HepG2 (cell line): ENCODE data around the gene ZFAND2B. TPM values are rescaled to one million over a fixed set of nuclear protein-coding genes. Genes with fewer than 3 reads are reported as not detected.

Source experiments
- ESRRA ChIP-seq: sonication (generic); formaldehyde crosslinking; IDR thresholded peaks from 2 replicates; pipeline ENCODE4 v1.5.1; 2020; ENCODE audit warnings: mild to moderate bottlenecking, low read depth, missing genetic modification reagents
- MATR3 ChIP-seq: sonication (generic); formaldehyde crosslinking; IDR thresholded peaks from 2 replicates; pipeline ENCODE4 v1.4.0; 2020; ENCODE audit warnings: missing genetic modification reagents
- MEF2D ChIP-seq: sonication (generic); formaldehyde crosslinking; IDR thresholded peaks from 2 replicates; pipeline ENCODE4 v1.5.1; 2020; ENCODE audit warnings: mild to moderate bottlenecking, missing genetic modification reagents
- MIER3 ChIP-seq: IDR thresholded peaks from 2 replicates; pipeline ENCODE4 v1.6.1; 2016; ENCODE audit warnings: missing compliant biosample characterization, borderline replicate concordance
- RARG ChIP-seq: sonication (generic); formaldehyde crosslinking; IDR thresholded peaks from 2 replicates; pipeline ENCODE4 v1.4.0; 2020; ENCODE audit warnings: low read depth, mild to moderate bottlenecking, missing genetic modification reagents
- SMAD3 ChIP-seq: sonication (generic); formaldehyde crosslinking; IDR thresholded peaks from 2 replicates; pipeline ENCODE4 v1.4.0; 2020; ENCODE audit warnings: missing genetic modification reagents
- TCF12 ChIP-seq, 2 experiments: fragments of 450-650 bp in 1 of 2; sonication (generic) in 1 of 2; formaldehyde crosslinking in 1 of 2; IDR thresholded peaks; 2 replicates each; pipeline versions ENCODE4 v1.6.1 to v1.8.0; 2017 to 2022; ENCODE audit warnings: antibody characterized with exemption in 1 of 2, mild to moderate bottlenecking in 1 of 2, missing genetic modification reagents in 1 of 2, moderate library complexity in 1 of 2
- YEATS4 ChIP-seq: sonication (generic); formaldehyde crosslinking; IDR thresholded peaks from 2 replicates; pipeline ENCODE4 v1.4.0; 2020; ENCODE audit warnings: missing genetic modification reagents, borderline replicate concordance
- ZNF234 ChIP-seq: sonication (generic); formaldehyde crosslinking; conservative IDR thresholded peaks from 2 replicates; pipeline ENCODE4 v1.5.1; 2020; ENCODE audit warnings: mild to moderate bottlenecking, missing genetic modification reagents
- ZNF510 ChIP-seq: sonication (generic); formaldehyde crosslinking; IDR thresholded peaks from 2 replicates; pipeline ENCODE4 v1.4.0; 2020; ENCODE audit warnings: low read depth, mild to moderate bottlenecking, missing genetic modification reagents
- ZNF652 ChIP-seq: IDR thresholded peaks from 2 replicates; pipeline ENCODE4 v1.6.1; 2016; ENCODE audit warnings: low read depth, borderline replicate concordance
- polyA plus RNA-seq, 8 experiments: library from polyadenylated mRNA; depleted of rRNA in 3 of 8; stranded (reverse) in 7 of 8; unstranded in 1 of 8; fragments of >200 nt; fragmentation: Illumina TruSeq in 4 of 8; extraction: Trizol in 4 of 8; gene quantifications; 2 replicates each; pipeline versions ENCODE4 v1.2.1 to v1.2.3, GENCODE V29; 2011 to 2016; ENCODE audit warnings: low read depth in 4 of 8, missing spikeins in 1 of 8, mixed read lengths in 1 of 8; ENCODE audit not compliant: insufficient read depth in 1 of 8
- total RNA-seq, 5 experiments: library from RNA; depleted of rRNA; stranded (reverse); fragments of >200 nt; fragmentation: Illumina TruSeq; extraction: Trizol; gene quantifications; 2 replicates each; pipeline ENCODE4 v1.2.3, GENCODE V29; 2016; ENCODE audit warnings: low read depth in 1 of 5
- TF ChIP-seq, protein P1 (sequence below), 2 experiments: IDR thresholded peaks; 2 replicates each; pipeline ENCODE4 v1.6.1; 2011 to 2012; ENCODE audit warnings: low read length in 2 of 2, borderline replicate concordance in 1 of 2, low read depth in 1 of 2, mild to moderate bottlenecking in 1 of 2, moderate library complexity in 1 of 2
- TF ChIP-seq, protein P2 (sequence below): fragments of 450-650 bp; IDR thresholded peaks from 2 replicates; pipeline ENCODE4 v1.6.1; 2017; ENCODE audit warnings: mild to moderate bottlenecking
- TF ChIP-seq, protein P3 (sequence below): IDR thresholded peaks from 2 replicates; pipeline ENCODE4 v1.6.1; 2018; ENCODE audit warnings: missing genetic modification reagents
- TF ChIP-seq, protein P4 (sequence below): sonication (generic); formaldehyde crosslinking; IDR thresholded peaks from 2 replicates; pipeline ENCODE4 v1.9.0; 2021; ENCODE audit warnings: missing genetic modification reagents, mild to moderate bottlenecking, borderline replicate concordance

Gene ZFAND2B
- total and polyA plus RNA-seq, 2 of the 13 experiments (the other 11 are each of a cell fraction or from before 2014, with no cell fraction given) = 53.3 to 115 TPM

DNA sequence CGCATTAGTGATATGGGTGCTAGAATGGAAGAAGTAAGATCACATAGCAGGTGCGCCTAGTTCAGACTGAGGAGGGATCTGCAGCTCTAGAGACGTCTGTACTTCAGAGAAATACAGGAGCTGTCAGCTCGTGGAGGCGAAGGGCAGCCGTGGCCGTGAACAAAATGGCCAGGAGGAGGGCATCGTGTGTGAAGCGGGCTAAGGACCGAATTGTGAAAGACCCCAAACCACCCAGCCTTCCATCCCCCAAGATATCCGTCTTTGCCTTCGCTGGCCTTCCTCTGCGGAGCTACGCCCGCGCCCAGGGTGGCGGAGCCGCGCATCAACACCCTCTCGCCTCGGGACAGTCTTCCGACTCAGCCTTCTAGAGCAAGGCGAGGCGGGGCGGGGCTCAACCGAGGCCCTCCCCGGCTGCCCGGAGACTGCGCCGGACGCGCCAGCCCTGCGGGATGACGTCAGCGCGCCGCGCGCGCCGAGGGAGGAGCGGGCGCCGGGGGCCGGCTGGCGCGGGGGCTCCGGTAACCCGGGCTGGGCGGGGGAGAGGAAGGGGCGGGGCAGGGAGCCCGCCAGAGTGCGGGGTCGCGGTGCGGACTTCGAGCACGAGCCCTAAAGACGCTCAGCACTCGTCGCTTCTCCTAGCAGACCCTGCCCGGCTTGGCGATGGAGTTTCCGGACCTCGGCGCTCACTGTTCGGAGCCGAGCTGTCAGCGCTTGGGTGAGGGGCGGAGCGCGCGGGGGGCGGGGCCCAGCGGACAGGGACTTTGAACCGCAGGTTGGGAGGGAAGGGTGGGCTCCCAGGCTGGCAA lies at the start of gene ZFAND2B (continued):
- TF ChIP-seq, protein P1, sequence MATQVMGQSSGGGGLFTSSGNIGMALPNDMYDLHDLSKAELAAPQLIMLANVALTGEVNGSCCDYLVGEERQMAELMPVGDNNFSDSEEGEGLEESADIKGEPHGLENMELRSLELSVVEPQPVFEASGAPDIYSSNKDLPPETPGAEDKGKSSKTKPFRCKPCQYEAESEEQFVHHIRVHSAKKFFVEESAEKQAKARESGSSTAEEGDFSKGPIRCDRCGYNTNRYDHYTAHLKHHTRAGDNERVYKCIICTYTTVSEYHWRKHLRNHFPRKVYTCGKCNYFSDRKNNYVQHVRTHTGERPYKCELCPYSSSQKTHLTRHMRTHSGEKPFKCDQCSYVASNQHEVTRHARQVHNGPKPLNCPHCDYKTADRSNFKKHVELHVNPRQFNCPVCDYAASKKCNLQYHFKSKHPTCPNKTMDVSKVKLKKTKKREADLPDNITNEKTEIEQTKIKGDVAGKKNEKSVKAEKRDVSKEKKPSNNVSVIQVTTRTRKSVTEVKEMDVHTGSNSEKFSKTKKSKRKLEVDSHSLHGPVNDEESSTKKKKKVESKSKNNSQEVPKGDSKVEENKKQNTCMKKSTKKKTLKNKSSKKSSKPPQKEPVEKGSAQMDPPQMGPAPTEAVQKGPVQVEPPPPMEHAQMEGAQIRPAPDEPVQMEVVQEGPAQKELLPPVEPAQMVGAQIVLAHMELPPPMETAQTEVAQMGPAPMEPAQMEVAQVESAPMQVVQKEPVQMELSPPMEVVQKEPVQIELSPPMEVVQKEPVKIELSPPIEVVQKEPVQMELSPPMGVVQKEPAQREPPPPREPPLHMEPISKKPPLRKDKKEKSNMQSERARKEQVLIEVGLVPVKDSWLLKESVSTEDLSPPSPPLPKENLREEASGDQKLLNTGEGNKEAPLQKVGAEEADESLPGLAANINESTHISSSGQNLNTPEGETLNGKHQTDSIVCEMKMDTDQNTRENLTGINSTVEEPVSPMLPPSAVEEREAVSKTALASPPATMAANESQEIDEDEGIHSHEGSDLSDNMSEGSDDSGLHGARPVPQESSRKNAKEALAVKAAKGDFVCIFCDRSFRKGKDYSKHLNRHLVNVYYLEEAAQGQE (IDR thresholded peaks at IDR 0.05; ENCODE audit: borderline replicate concordance in 1 of 2, low read depth in 1 of 2, low read length in 2 of 2) = peak in 1 of 2 experiments; percentile 36; a peak in 1 of 4 replicates
- TF ChIP-seq MATR3 (CRISPR knock-in tag) (no peak), RARG (CRISPR knock-in tag) (peak; percentile 93; the same call in 1 of the 2 replicates), ZNF510 (CRISPR knock-in tag) (peak; percentile 49; the same call in 1 of the 2 replicates), TCF12 (IDR thresholded peaks at IDR 0.05) (no peak), TCF12 (CRISPR knock-in tag; IDR thresholded peaks at IDR 0.05) (peak; percentile 82; the same call in 1 of the 2 replicates), ESRRA (peak; percentile 36), ZNF234 (CRISPR knock-in tag) (no peak), MIER3 (CRISPR knock-in tag) (peak; percentile 87; the same call in 1 of the 2 replicates), YEATS4 (peak; percentile 82), SMAD3 (CRISPR knock-in tag) (peak; percentile 44; the same call in 1 of the 2 replicates), ZNF652 (CRISPR knock-in tag) (no peak; the same call in 1 of the 2 replicates), MEF2D (peak; percentile 87)
- TF ChIP-seq, protein P2, sequence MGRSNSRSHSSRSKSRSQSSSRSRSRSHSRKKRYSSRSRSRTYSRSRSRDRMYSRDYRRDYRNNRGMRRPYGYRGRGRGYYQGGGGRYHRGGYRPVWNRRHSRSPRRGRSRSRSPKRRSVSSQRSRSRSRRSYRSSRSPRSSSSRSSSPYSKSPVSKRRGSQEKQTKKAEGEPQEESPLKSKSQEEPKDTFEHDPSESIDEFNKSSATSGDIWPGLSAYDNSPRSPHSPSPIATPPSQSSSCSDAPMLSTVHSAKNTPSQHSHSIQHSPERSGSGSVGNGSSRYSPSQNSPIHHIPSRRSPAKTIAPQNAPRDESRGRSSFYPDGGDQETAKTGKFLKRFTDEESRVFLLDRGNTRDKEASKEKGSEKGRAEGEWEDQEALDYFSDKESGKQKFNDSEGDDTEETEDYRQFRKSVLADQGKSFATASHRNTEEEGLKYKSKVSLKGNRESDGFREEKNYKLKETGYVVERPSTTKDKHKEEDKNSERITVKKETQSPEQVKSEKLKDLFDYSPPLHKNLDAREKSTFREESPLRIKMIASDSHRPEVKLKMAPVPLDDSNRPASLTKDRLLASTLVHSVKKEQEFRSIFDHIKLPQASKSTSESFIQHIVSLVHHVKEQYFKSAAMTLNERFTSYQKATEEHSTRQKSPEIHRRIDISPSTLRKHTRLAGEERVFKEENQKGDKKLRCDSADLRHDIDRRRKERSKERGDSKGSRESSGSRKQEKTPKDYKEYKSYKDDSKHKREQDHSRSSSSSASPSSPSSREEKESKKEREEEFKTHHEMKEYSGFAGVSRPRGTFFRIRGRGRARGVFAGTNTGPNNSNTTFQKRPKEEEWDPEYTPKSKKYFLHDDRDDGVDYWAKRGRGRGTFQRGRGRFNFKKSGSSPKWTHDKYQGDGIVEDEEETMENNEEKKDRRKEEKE = no peak
- TF ChIP-seq, protein P3, sequence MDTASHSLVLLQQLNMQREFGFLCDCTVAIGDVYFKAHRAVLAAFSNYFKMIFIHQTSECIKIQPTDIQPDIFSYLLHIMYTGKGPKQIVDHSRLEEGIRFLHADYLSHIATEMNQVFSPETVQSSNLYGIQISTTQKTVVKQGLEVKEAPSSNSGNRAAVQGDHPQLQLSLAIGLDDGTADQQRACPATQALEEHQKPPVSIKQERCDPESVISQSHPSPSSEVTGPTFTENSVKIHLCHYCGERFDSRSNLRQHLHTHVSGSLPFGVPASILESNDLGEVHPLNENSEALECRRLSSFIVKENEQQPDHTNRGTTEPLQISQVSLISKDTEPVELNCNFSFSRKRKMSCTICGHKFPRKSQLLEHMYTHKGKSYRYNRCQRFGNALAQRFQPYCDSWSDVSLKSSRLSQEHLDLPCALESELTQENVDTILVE (CRISPR knock-in tag) = peak; percentile 83; the same call in 1 of the 2 replicates
- TF ChIP-seq, protein P4, sequence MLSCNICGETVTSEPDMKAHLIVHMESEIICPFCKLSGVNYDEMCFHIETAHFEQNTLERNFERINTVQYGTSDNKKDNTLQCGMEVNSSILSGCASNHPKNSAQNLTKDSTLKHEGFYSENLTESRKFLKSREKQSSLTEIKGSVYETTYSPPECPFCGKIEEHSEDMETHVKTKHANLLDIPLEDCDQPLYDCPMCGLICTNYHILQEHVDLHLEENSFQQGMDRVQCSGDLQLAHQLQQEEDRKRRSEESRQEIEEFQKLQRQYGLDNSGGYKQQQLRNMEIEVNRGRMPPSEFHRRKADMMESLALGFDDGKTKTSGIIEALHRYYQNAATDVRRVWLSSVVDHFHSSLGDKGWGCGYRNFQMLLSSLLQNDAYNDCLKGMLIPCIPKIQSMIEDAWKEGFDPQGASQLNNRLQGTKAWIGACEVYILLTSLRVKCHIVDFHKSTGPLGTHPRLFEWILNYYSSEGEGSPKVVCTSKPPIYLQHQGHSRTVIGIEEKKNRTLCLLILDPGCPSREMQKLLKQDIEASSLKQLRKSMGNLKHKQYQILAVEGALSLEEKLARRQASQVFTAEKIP = no peak
